GM12878 (cell line): ENCODE measurements around the gene CHCHD6. TPM values are rescaled to one million over a fixed set of nuclear protein-coding genes. Genes with fewer than 3 reads are reported as not detected.

ENCODE experiments used
- ATAC-seq: fragments of 200-7000 bp; cut with Tn5 transposase; 3 replicates; pipeline ENCODE4 v1.9.1; 2020; ENCODE audit warnings: mild to moderate bottlenecking, moderate library complexity
- BruUV-seq: library from RNA; stranded (reverse); fragments of 400-500 nt; replicated peaks from 2 replicates; lab custom pipeline; 2021; lab: Mats Ljungman, UMichigan
- CTCF ChIA-PET: fragments of 300-600 bp; sonication (Branson Sonifier 250); formaldehyde crosslinking; extraction: SDS; loops from one replicate; lab custom pipeline; 2021; ENCODE audit warnings: inconsistent platforms; lab: Yijun Ruan, JAX
- POLR2A ChIA-PET: fragments of 350-600 bp; formaldehyde crosslinking; extraction: SDS; loops from one replicate; lab custom pipeline; 2021; ENCODE audit warnings: inconsistent platforms; lab: Charles Lee
- RAD21 ChIA-PET: fragments of 300-600 bp; sonication (Branson Sonifier 250); formaldehyde crosslinking; loops from one replicate; lab custom pipeline; 2023; ENCODE audit warnings: antibody characterized with exemption; ENCODE audit not compliant: unreplicated experiment; lab: Charles Lee
- SMC1A ChIA-PET: fragments of 300-600 bp; sonication (Branson Sonifier 250); formaldehyde crosslinking; loops from one replicate; lab custom pipeline; 2023; ENCODE audit not compliant: unreplicated experiment, uncharacterized antibody; lab: Charles Lee
- DNase-seq: peaks from one replicate; pipeline ENCODE4 v3.0.0-alpha.2; 2011; ENCODE audit warnings: low read depth, low spot score
- FAIRE-seq: peaks from 3 replicates; lab custom pipeline; 2011; peaks lifted over from hg19 to GRCh38; lab: Jason Lieb, UNC
- H2AFZ ChIP-seq: 2 replicates; pipeline ENCODE4 v1.6.0; 2011; ENCODE audit warnings: low read depth, low read length, control low read depth; ENCODE audit not compliant: control insufficient read depth
- H3K27ac ChIP-seq: 2 replicates; pipeline ENCODE4 v1.5.1; 2011; ENCODE audit warnings: control low read depth; ENCODE audit not compliant: control insufficient read depth, insufficient read depth
- H3K27me3 ChIP-seq, 2 experiments: replicated peaks in 1 of 2; 2 replicates each; pipeline versions ENCODE4 v1.6.0 to v1.6.1; 2011; ENCODE audit warnings: low read length in 1 of 2; ENCODE audit not compliant: control insufficient read depth in 2 of 2, insufficient read depth in 2 of 2
- H3K36me3 ChIP-seq, 2 experiments: 2 replicates each; pipeline ENCODE4 v1.5.1; 2011; ENCODE audit warnings: low read length in 1 of 2; ENCODE audit not compliant: control insufficient read depth in 2 of 2, insufficient read depth in 2 of 2
- H3K4me1 ChIP-seq: 2 replicates; pipeline ENCODE4 v1.6.1; 2011; ENCODE audit warnings: mild to moderate bottlenecking, low read length, moderate library complexity, mixed read lengths; ENCODE audit not compliant: control insufficient read depth, insufficient read depth
- H3K4me2 ChIP-seq: 2 replicates; pipeline ENCODE4 v1.6.0; 2011; ENCODE audit warnings: control low read depth; ENCODE audit not compliant: control insufficient read depth, insufficient read depth
- H3K4me3 ChIP-seq: fragments of 200-600 bp; sonication (generic); 2 replicates; pipeline ENCODE4 v1.5.1; 2016
- H3K79me2 ChIP-seq: 2 replicates; pipeline ENCODE4 v1.6.0; 2011; ENCODE audit warnings: low read length; ENCODE audit not compliant: control insufficient read depth, insufficient read depth
- H3K9ac ChIP-seq: 2 replicates; pipeline ENCODE4 v1.8.0; 2011; ENCODE audit warnings: low read length, control low read depth, mixed read lengths; ENCODE audit not compliant: control insufficient read depth, insufficient read depth
- H3K9me3 ChIP-seq: replicated peaks from 3 replicates; pipeline ENCODE4 v1.5.1; 2011; ENCODE audit warnings: mild to moderate bottlenecking, low read length; ENCODE audit not compliant: control insufficient read depth, insufficient read depth
- H4K20me1 ChIP-seq: 2 replicates; pipeline ENCODE4 v1.6.0; 2011; ENCODE audit not compliant: control insufficient read depth, insufficient read depth
- BCL3 ChIP-seq: IDR thresholded peaks from 2 replicates; pipeline ENCODE4 v1.6.1; 2011; ENCODE audit warnings: borderline replicate concordance, low read depth, mild to moderate bottlenecking, moderate library complexity, low read length; ENCODE audit not compliant: insufficient read depth, poor library complexity, severe bottlenecking
- FOS ChIP-seq: IDR thresholded peaks from 3 replicates; pipeline ENCODE4 v1.6.1; 2011; ENCODE audit warnings: borderline replicate concordance; ENCODE audit not compliant: insufficient read length; ENCODE audit errors: extremely low read depth
- MEF2B ChIP-seq: fragments of 450-650 bp; IDR thresholded peaks from 2 replicates; pipeline ENCODE4 v1.6.1; 2018; ENCODE audit warnings: mild to moderate bottlenecking, moderate library complexity; ENCODE audit not compliant: partially characterized antibody, poor library complexity, severe bottlenecking
- MTA3 ChIP-seq: IDR thresholded peaks from 2 replicates; pipeline ENCODE4 v1.6.1; 2012; ENCODE audit warnings: low read length, inconsistent platforms, borderline replicate concordance
- NBN ChIP-seq: fragments of 450-650 bp; IDR thresholded peaks from 2 replicates; pipeline ENCODE4 v1.6.1; 2016
- POLR2AphosphoS2 ChIP-seq: IDR thresholded peaks from 2 replicates; pipeline ENCODE4 v1.6.1; 2011; ENCODE audit warnings: low read depth, mild to moderate bottlenecking, low read length, improper control_type of control experiment, moderate library complexity
- RELB ChIP-seq: fragments of 450-650 bp; IDR thresholded peaks from 2 replicates; pipeline ENCODE4 v1.6.1; 2017; ENCODE audit warnings: low read depth, mild to moderate bottlenecking, moderate library complexity
- SMC3 ChIP-seq: IDR thresholded peaks from 2 replicates; pipeline ENCODE4 v1.6.1; 2011; ENCODE audit warnings: low read length, improper control_type of control experiment, borderline replicate concordance
- WGBS: methylation state at CpG from one replicate; pipeline ENCODE4 v1.1.6; 2016; ENCODE audit warnings: low lambda C conversion rate; ENCODE audit not compliant: insufficient replicate concordance, insufficient coverage; ENCODE audit errors: missing lambda C conversion rate; 5-methylcytosine and 5-hydroxymethylcytosine counted together
- in situ Hi-C: fragments of 300-500 bp; cut with MboI; formaldehyde crosslinking; loops from 9 replicates; pipeline ENCODE4 v1.14.3; 2018; ENCODE audit warnings: mixed read lengths
- intact Hi-C: fragments of 100-400 bp; cut with micrococcal nuclease; formaldehyde crosslinking; loops from one replicate; pipeline ENCODE4 v1.14.2; 2022; ENCODE audit not compliant: unreplicated experiment
- polyA plus RNA-seq, 11 experiments: library from polyadenylated mRNA; depleted of rRNA in 4 of 11; unstranded in 6 of 11; stranded (reverse) in 5 of 11; fragments of >200 nt; fragmentation: Nextera tagmentation in 4 of 11; fragmentation: Illumina TruSeq in 1 of 11; extraction: Ambion mirVana in 4 of 11; extraction: Trizol in 1 of 11; gene quantifications; 1 replicate in 1 of 11; 2 replicates in 10 of 11; pipeline versions ENCODE4 v1.2.1 to v1.2.3, GENCODE V29; 2011 to 2016; ENCODE audit warnings: inconsistent platforms in 2 of 11, missing spikeins in 2 of 11, low read depth in 1 of 11
- total RNA-seq, 4 experiments: library from RNA; depleted of rRNA in 3 of 4; stranded (reverse); fragments of >200 nt in 3 of 4; fragmentation: Illumina TruSeq in 1 of 4; extraction: Trizol in 1 of 4; gene quantifications; 2 replicates each; pipeline versions ENCODE4 v1.2.1 to v1.2.3, GENCODE V29; 2013 to 2021
- TF ChIP-seq, protein P1 (sequence below): IDR thresholded peaks from 2 replicates; pipeline ENCODE4 v1.6.1; 2011; ENCODE audit warnings: low read depth, mild to moderate bottlenecking, low read length, moderate library complexity, borderline replicate concordance; ENCODE audit errors: extremely low read depth
- TF ChIP-seq, protein P2 (sequence below): IDR thresholded peaks from 2 replicates; pipeline ENCODE4 v1.6.1; 2012; ENCODE audit warnings: low read depth, low read length, improper control_type of control experiment

The CHCHD6 gene
- total and polyA plus RNA-seq, 10 of the 15 experiments (the other 5 are each of a cell fraction or from before 2014, with no cell fraction given), result 2.7 to 16.7 (median 12.3) TPM

- H3K36me3 ChIP-seq, result no peaks in the 10 kb centered on the region
- CTCF ChIA-PET, result interaction anchor here (1.1 kb wide), 1 partner anchor 8 kb away, joined by 4 read pairs; no protein-coding TSS in a partner anchor
- intact Hi-C loops (no loop called here), in situ Hi-C loops (no loop called here)
- peaks cover 6% of the 10 kb centered on the region for H3K9me3 ChIP-seq
- H3K4me3 ChIP-seq, result no peak overlapping the region
- FAIRE-seq (no peak), ATAC-seq (no peak), DNase-seq (no peak)
- H3K79me2 ChIP-seq, result no peaks in the 10 kb centered on the region
- H4K20me1 ChIP-seq, result no peaks in the 10 kb centered on the region
- no peaks in the 10 kb centered on the region for H3K4me1 ChIP-seq
- BruUV-seq, result no TSS peak
- no peak overlapping the region for H3K4me2 ChIP-seq
- POLR2A ChIA-PET, result no interaction called here
- SMC1A ChIA-PET, result no interaction called here
- RAD21 ChIA-PET, result interaction anchor here (1.1 kb wide), 1 partner anchor 7 kb away, joined by 4 read pairs; no protein-coding TSS in a partner anchor
- no peak overlapping the region for H2AFZ ChIP-seq
- H3K27ac ChIP-seq, result no peak overlapping the region
- 0 out of 4 replicates have a peak, but pooled peaks cover 0 to 3% of the 10 kb centered on the region in 2 experiments for H3K27me3 ChIP-seq
- no peak overlapping the region for H3K9ac ChIP-seq
- TF ChIP-seq NBN, result no peak
- TF ChIP-seq MTA3, result no peak
- TF ChIP-seq FOS, result no peak
- TF ChIP-seq, protein P1, sequence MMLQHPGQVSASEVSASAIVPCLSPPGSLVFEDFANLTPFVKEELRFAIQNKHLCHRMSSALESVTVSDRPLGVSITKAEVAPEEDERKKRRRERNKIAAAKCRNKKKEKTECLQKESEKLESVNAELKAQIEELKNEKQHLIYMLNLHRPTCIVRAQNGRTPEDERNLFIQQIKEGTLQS, result no peak
- TF ChIP-seq, protein P2, sequence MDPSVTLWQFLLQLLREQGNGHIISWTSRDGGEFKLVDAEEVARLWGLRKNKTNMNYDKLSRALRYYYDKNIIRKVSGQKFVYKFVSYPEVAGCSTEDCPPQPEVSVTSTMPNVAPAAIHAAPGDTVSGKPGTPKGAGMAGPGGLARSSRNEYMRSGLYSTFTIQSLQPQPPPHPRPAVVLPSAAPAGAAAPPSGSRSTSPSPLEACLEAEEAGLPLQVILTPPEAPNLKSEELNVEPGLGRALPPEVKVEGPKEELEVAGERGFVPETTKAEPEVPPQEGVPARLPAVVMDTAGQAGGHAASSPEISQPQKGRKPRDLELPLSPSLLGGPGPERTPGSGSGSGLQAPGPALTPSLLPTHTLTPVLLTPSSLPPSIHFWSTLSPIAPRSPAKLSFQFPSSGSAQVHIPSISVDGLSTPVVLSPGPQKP, result no peak
- no peak for TF ChIP-seq SMC3
- no peak for TF ChIP-seq POLR2AphosphoS2
- no peak for TF ChIP-seq RELB
- no peak for TF ChIP-seq MEF2B
- TF ChIP-seq BCL3, result no peak
- WGBS, result 20% methylated on average over 1 of the region's 1 CpG
Measured at GRCh38 chr3:126973814-126974213, 269.8 kb downstream of the CHCHD6 start.
